Measurements from ENCODE around the gene GBF1.

Gene GBF1

GRCh38 chr10:102313221-102313896 lies 68.0 kb downstream of the GBF1 start:
- Histone ChIP-seq H3K4me1 (ENCODE audit: low read length) (no peaks in the 10 kb centered on the region), H3K27me3 (ENCODE audit: low read depth, low read length) (no peaks in the 10 kb centered on the region), H3K4me3 (ENCODE audit: low read length) (no peak overlapping the region), H3K36me3 (replicated peaks; ENCODE audit: low read depth, low read length) (no peaks in the 10 kb centered on the region), H2AFZ (ENCODE audit: low read depth, low read length) (no peak overlapping the region), H3K79me2 (ENCODE audit: low read length) (peaks cover 13% of the 10 kb centered on the region), H3K9ac (ENCODE audit: low read length) (no peak overlapping the region), H3K4me2 (ENCODE audit: low read length) (no peak overlapping the region), H3K9me3 (ENCODE audit: insufficient read depth, low read length) (no peaks in the 10 kb centered on the region), H3K27ac (ENCODE audit: low read length) (no peak overlapping the region), H4K20me1 (ENCODE audit: insufficient read depth, low read length) (peaks cover 21% of the 10 kb centered on the region; the same call in 1 of the 2 replicates)
- TF ChIP-seq CTCF (IDR thresholded peaks at IDR 0.05; ENCODE audit: low read depth, low read length) (no peak), EZH2phosphoT487 (IDR thresholded peaks at IDR 0.05; ENCODE audit: low read depth) (no peak)

- H3K4me1 ChIP-seq (ENCODE audit: low read length), result no peaks in the 10 kb centered on the region
- H3K79me2 ChIP-seq (ENCODE audit: low read length), result peaks cover 13% of the 10 kb centered on the region
- H4K20me1 ChIP-seq (ENCODE audit: insufficient read depth, low read length), result peaks cover 18% of the 10 kb centered on the region; the same call in 1 of the 2 replicates
- no peak overlapping the region for H3K4me2 ChIP-seq (ENCODE audit: low read length)
- TF ChIP-seq CTCF (IDR thresholded peaks at IDR 0.05; ENCODE audit: low read depth, low read length) (no peak), EZH2phosphoT487 (IDR thresholded peaks at IDR 0.05; ENCODE audit: low read depth) (no peak)
- no peaks in the 10 kb centered on the region for H3K36me3 ChIP-seq (replicated peaks; ENCODE audit: low read depth, low read length)
- H3K9me3 ChIP-seq (ENCODE audit: insufficient read depth, low read length), result no peaks in the 10 kb centered on the region
- no peaks in the 10 kb centered on the region for H3K27me3 ChIP-seq (ENCODE audit: low read depth, low read length)
- H3K27ac ChIP-seq (ENCODE audit: low read length), result no peak overlapping the region
- H2AFZ ChIP-seq (ENCODE audit: low read depth, low read length), result no peak overlapping the region
- H3K9ac ChIP-seq (ENCODE audit: low read length), result no peak overlapping the region
- no peak overlapping the region for H3K4me3 ChIP-seq (ENCODE audit: low read length)
Observed at GRCh38 chr10:102314801-102315200, 69.5 kb downstream of the GBF1 start.

GRCh38 chr10:102316421-102316820 lies 71.1 kb downstream of the GBF1 start:
- H3K79me2 ChIP-seq (ENCODE audit: low read length), result peaks cover 2% of the 10 kb centered on the region; the same call in 1 of the 2 replicates
- no peaks in the 10 kb centered on the region for H3K27me3 ChIP-seq (ENCODE audit: low read depth, low read length)
- no peaks in the 10 kb centered on the region for H3K9me3 ChIP-seq (ENCODE audit: insufficient read depth, low read length)
- TF ChIP-seq CTCF (IDR thresholded peaks at IDR 0.05; ENCODE audit: low read depth, low read length), result no peak
- no peak for TF ChIP-seq EZH2phosphoT487 (IDR thresholded peaks at IDR 0.05; ENCODE audit: low read depth)
- H3K9ac ChIP-seq (ENCODE audit: low read length), result no peak overlapping the region
- no peak overlapping the region for H3K27ac ChIP-seq (ENCODE audit: low read length)
- H4K20me1 ChIP-seq (ENCODE audit: insufficient read depth, low read length), result 0 out of 2 replicates have a peak, but pooled peaks cover 12% of the 10 kb centered on the region
- no peak overlapping the region for H3K4me2 ChIP-seq (ENCODE audit: low read length)
- no peak overlapping the region for H3K4me3 ChIP-seq (ENCODE audit: low read length)
- H2AFZ ChIP-seq (ENCODE audit: low read depth, low read length), result no peak overlapping the region
- H3K36me3 ChIP-seq (replicated peaks; ENCODE audit: low read depth, low read length), result no peaks in the 10 kb centered on the region
- H3K4me1 ChIP-seq (ENCODE audit: low read length), result no peaks in the 10 kb centered on the region

GRCh38 chr10:102322914-102323313 lies 77.6 kb downstream of the GBF1 start:
- no peak overlapping the region for H3K4me2 ChIP-seq (ENCODE audit: low read length)
- no peaks in the 10 kb centered on the region for H3K9me3 ChIP-seq (ENCODE audit: insufficient read depth, low read length)
- H3K79me2 ChIP-seq (ENCODE audit: low read length), result no peaks in the 10 kb centered on the region; the same call in 1 of the 2 replicates

More at GRCh38 chr10:102322914-102323313, 77.6 kb downstream of the GBF1 start:
- Histone ChIP-seq H4K20me1 (ENCODE audit: insufficient read depth, low read length) (peaks cover 13% of the 10 kb centered on the region; the same call in 1 of the 2 replicates), H3K4me1 (ENCODE audit: low read length) (no peaks in the 10 kb centered on the region), H3K4me3 (ENCODE audit: low read length) (no peak overlapping the region), H3K27ac (ENCODE audit: low read length) (no peak overlapping the region), H2AFZ (ENCODE audit: low read depth, low read length) (no peak overlapping the region), H3K27me3 (ENCODE audit: low read depth, low read length) (no peaks in the 10 kb centered on the region), H3K36me3 (replicated peaks; ENCODE audit: low read depth, low read length) (no peaks in the 10 kb centered on the region), H3K9ac (ENCODE audit: low read length) (no peak overlapping the region)
- TF ChIP-seq EZH2phosphoT487 (IDR thresholded peaks at IDR 0.05; ENCODE audit: low read depth) (no peak), CTCF (IDR thresholded peaks at IDR 0.05; ENCODE audit: low read depth, low read length) (no peak)
